ENCODE data around the gene SEC14L2. TPM values are rescaled to one million over a fixed set of nuclear protein-coding genes. Genes with fewer than 3 reads are reported as not detected.

The SEC14L2 gene
- total RNA-seq, 4 donors from 2014 or later = 3.6 to 18.8 (median 13.3) TPM

GRCh38 chr22:30371321-30371720 lies 25.5 kb upstream of the SEC14L2 start:
- intact Hi-C loops (cut with DNase I; ENCODE audit: low total_unique reads) = no loop called here
- no peak for TF ChIP-seq POLR2A (IDR thresholded peaks at IDR 0.05)
- H3K4me3 ChIP-seq (ENCODE audit: low read depth, poor library complexity, severe bottlenecking) = no peak overlapping the region
- WGBS, 2 donors = 92 to 95% methylated on average over 9 of the region's 9 CpGs
- DNase-seq (ENCODE audit: low spot score in 2 of 2) = no peak

- no peak for TF ChIP-seq POLR2A (IDR thresholded peaks at IDR 0.05)
- TF ChIP-seq, protein P1, sequence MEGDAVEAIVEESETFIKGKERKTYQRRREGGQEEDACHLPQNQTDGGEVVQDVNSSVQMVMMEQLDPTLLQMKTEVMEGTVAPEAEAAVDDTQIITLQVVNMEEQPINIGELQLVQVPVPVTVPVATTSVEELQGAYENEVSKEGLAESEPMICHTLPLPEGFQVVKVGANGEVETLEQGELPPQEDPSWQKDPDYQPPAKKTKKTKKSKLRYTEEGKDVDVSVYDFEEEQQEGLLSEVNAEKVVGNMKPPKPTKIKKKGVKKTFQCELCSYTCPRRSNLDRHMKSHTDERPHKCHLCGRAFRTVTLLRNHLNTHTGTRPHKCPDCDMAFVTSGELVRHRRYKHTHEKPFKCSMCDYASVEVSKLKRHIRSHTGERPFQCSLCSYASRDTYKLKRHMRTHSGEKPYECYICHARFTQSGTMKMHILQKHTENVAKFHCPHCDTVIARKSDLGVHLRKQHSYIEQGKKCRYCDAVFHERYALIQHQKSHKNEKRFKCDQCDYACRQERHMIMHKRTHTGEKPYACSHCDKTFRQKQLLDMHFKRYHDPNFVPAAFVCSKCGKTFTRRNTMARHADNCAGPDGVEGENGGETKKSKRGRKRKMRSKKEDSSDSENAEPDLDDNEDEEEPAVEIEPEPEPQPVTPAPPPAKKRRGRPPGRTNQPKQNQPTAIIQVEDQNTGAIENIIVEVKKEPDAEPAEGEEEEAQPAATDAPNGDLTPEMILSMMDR (IDR thresholded peaks at IDR 0.05) = no peak
- no peak for DNase-seq (ENCODE audit: low spot score in 2 of 2)
- no peak overlapping the region for H3K4me3 ChIP-seq (ENCODE audit: low read depth, poor library complexity, severe bottlenecking)
- WGBS, 2 donors = 86 to 88% methylated on average over 8 to 13 of the region's 13 CpGs
- intact Hi-C loops (cut with DNase I; ENCODE audit: low total_unique reads) = no loop called here
These were observed 24.8 kb upstream of the SEC14L2 start for GRCh38 chr22:30371981-30372380.

DNA sequence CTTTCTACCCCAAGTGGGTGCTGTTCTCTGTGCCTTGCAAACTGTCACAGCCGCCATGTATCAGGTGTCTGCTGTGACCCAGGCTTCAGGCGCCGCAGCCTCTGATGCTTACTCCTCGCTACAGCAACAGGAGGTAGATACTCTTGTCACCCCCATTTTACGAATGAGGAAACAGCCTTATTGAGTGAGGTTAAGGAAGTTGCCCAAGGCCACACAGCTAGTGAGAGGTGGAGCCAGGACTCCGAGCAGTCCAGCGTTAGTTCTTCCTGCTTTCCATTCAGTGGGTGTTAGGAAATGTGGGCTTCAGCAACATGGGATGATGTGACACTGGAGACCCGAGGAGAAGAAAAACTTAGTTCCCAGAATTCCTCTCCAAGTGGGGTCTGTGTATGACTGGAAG lies 23.9 kb upstream of the SEC14L2 start:
- intact Hi-C loops (cut with DNase I; ENCODE audit: low total_unique reads) = no loop called here
- WGBS, 2 donors = 46 to 57% methylated on average over 5 to 8 of the region's 8 CpGs
- DNase-seq (ENCODE audit: low spot score in 2 of 2) = no peak
- H3K4me3 ChIP-seq (ENCODE audit: low read depth, poor library complexity, severe bottlenecking) = no peak overlapping the region
- TF ChIP-seq POLR2A (IDR thresholded peaks at IDR 0.05) = no peak
- TF ChIP-seq, protein P1 (IDR thresholded peaks at IDR 0.05) = no peak

GRCh38 chr22:30373331-30374325 lies 23.2 kb upstream of the SEC14L2 start:
- intact Hi-C loops (cut with DNase I; ENCODE audit: low total_unique reads) = no loop called here
- no peak overlapping the region for H3K4me3 ChIP-seq (ENCODE audit: low read depth, poor library complexity, severe bottlenecking)
- no peak for DNase-seq (ENCODE audit: low spot score in 2 of 2)
- TF ChIP-seq, protein P1 (IDR thresholded peaks at IDR 0.05) = no peak
- TF ChIP-seq POLR2A (IDR thresholded peaks at IDR 0.05) = no peak
- WGBS, 2 donors = 84 to 85% methylated on average over 18 to 31 of the region's 33 CpGs

- TF ChIP-seq POLR2A (IDR thresholded peaks at IDR 0.05) = no peak
- TF ChIP-seq, protein P1 (IDR thresholded peaks at IDR 0.05) = no peak
- DNase-seq (ENCODE audit: low spot score in 2 of 2) = no peak
- WGBS, 2 donors = 89 to 91% methylated on average over 13 of the region's 13 CpGs
- H3K4me3 ChIP-seq (ENCODE audit: low read depth, poor library complexity, severe bottlenecking) = no peak overlapping the region
- intact Hi-C loops (cut with DNase I; ENCODE audit: low total_unique reads) = no loop called here
These were observed 21.4 kb upstream of the SEC14L2 start for GRCh38 chr22:30375312-30375849.

DNA sequence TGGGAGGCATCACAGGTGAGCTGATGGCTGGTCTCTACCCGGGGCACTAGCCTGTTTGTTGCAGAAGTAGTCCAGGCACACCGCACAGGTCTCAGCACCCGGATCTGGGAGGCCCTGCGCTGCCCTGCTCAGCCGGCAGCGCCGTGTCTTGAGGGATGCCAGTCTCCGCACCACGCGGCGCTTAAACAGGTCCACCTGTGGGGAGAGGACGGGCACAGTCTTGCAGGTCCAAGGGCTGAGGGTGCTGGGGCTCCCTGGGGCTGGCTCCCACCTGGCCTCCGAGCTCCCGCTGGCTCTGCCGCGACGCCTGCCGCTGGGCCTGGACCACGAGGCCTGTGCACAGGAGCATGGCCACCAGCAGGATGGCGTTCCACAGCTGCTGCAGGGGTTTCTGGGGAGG lies 16.8 kb upstream of the SEC14L2 start:
- DNase-seq (ENCODE audit: low spot score in 2 of 2) = no peak
- intact Hi-C loops (cut with DNase I; ENCODE audit: low total_unique reads) = loop anchor here (10.0 kb wide), 1 partner anchor 265 kb away; no protein-coding TSS in a partner anchor
- H3K4me3 ChIP-seq (ENCODE audit: low read depth, poor library complexity, severe bottlenecking) = no peak overlapping the region
- 92 to 97% methylated on average over 12 to 17 of the region's 20 CpGs for WGBS, 2 donors
- TF ChIP-seq POLR2A (IDR thresholded peaks at IDR 0.05) = no peak
- TF ChIP-seq, protein P1 (IDR thresholded peaks at IDR 0.05) = no peak

Data from lower leg skin (tissue), 4 donors.